NB4 (cell line): ENCODE results near the gene SOD3.

Source experiments
- MYC ChIP-seq: IDR thresholded peaks from 2 replicates; pipeline ENCODE4 v1.6.1; 2011; ENCODE audit warnings: low read depth, low read length
- POLR2A ChIP-seq: IDR thresholded peaks from 2 replicates; pipeline ENCODE4 v1.6.1; 2011; ENCODE audit warnings: mild to moderate bottlenecking; ENCODE audit not compliant: insufficient read length; ENCODE audit errors: extremely low read depth

DNA sequence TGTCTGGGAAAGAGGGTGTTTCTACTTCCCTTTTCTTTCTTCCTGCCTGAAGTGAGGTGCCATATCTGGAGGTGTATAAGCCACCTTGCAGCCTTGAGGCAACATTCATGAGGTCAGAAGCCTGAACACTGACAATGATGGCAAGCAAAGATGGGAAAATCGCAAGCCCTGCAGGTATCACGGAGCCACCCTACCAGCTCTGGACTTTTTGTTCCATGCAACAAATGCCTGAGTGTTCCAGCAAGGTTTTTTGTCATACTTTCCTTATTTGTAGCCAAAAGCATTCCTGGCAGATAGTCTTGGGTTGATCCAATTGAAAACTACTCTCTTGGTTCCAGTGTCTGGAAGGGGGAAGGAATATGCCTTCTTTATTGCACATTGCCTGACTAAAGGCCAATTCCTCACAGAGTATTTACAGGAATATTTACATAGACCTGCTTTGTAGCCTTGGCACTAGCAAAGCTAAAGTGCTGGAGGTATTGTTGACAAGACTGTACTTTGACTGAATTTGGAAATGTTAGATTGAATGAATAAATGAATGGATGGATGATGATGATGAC, 14.4 kb upstream of the SOD3 start:
- no peak for TF ChIP-seq POLR2A
- no peak for TF ChIP-seq MYC
